ENCODE results near the gene STK24.

STK24 gene

DNA sequence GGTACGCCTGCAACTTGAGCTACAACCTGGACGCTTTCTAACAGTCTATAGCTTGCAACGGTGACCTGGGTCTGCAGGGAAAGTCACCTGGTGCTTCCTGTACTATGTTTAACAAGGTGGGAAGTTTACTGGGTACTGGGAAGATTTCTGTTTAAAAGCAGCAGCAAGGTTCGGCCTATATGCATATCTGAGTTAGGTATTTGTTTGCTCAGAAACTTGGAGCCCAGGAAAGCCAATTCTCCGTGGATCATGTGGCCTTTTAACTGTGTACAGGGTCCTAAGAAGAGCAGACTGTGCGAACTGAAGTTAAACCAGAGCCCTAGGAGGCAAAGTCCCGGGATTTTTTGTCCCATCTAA lies 103.1 kb downstream of the STK24 start:
- DNase-seq (ENCODE audit: low read depth in 2 of 2), result no peak

DNA sequence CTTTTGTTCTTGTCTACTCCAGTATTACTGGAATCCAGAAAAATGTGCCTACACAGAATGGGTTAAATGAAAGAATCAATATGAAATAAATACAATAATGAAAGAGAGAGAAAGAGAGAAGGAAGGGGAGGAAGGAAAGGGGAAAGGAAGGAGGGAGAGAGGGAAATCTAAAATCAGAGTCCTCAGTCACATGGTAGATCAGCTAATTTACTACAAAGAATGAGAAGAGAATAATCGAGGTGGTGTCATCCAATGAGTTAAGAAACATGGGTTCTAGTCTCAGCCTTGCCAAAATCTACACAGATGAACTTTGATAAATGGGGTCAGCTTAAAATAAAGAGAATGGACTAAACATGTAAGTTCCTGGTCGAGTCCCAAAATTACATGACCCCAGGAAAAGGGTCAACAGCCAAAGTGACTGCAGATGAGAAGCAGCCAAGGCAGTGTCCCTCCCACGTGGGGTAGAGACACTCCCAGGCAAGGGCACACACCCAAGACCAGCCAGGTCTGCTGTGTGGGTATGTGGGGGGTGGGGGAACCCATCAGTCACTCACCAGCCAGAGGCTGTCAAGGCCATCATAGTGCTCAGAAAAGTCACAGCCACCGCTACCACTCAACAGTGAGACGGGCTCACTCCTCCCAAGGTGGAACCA lies 103.6 kb downstream of the STK24 start:
- no peak for DNase-seq (ENCODE audit: low read depth in 2 of 2)

DNA sequence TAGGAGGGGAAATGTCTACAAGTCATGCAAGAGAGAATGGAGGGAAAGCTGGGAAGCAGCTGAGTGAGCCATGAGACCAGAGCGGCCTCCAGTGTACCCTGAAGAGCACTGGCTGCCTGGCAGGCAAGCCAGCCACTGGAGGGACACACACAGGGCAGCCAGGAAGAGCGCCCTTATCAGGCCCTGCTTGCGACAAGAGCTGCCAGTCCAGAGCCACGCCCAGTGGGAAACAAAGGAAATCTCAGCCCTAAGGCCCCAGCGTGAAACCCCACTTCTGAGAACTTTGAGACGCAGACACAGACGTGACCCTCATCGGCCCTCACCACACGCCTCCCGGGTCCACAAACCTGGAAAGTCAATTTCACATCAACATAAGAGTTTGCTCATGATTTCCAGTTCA lies 105.0 kb downstream of the STK24 start:
- no peak for DNase-seq (ENCODE audit: low read depth in 2 of 2)

DNA sequence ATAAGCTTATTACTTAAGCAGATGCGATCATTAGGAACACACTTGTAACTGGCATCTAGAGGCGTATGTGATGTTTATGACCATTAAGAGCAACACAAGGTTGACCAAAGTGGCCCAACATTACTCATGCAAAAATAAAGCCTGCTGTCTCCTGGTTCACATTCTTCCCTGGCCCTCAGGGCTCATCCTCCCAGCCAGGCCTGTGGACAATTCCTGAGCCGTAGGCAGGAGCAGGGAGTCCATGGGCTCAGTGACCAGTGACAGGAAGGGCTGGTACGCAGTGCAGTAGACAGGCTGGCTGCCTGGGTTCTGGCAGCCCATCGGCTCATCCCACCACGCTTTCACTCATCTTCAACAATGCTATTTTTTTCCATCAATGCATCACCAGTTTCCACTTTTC lies 106.0 kb downstream of the STK24 start:
- DNase-seq (ENCODE audit: low read depth in 2 of 2), result no peak

DNA sequence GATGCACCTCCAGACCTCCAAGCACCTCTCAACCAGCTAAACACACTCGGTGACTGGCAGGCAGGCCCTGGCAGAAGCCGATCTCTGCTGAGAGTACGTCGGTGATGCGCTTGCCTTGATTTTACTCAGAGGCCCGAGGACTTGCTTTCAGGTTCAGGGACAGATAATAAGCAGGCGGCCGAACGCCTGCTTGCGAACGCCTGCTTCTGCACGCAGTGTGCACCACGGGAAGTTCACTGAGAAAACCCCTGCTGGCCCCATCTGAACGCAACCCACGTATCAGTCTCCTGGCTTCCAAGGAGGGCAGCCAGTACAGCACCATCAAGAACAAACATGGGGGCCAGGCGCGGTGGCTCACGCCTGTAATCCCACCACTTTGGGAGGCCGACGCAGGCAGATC lies 108.0 kb downstream of the STK24 start:
- DNase-seq (ENCODE audit: low read depth in 2 of 2), result no peak

DNA sequence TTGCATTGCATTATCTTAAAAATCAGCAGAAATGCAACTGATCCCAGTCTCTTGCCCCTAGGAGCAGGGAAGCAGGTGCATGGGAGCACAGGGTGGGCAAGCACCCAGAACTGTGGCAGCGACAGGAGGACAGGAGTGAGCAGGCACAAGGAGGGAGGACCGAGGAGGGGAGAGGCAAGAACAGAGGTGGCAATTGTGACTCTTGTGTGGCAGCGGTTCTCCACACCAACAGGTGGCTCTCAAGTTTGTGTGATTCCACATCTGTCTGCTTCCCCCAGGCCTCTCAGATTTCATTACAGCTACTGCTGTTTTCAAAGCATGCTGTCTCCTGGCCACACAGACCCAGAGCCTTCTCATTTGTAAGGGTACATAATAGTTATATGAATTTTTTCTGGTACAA lies 108.5 kb downstream of the STK24 start:
- no peak for DNase-seq (ENCODE audit: low read depth in 2 of 2)

DNA sequence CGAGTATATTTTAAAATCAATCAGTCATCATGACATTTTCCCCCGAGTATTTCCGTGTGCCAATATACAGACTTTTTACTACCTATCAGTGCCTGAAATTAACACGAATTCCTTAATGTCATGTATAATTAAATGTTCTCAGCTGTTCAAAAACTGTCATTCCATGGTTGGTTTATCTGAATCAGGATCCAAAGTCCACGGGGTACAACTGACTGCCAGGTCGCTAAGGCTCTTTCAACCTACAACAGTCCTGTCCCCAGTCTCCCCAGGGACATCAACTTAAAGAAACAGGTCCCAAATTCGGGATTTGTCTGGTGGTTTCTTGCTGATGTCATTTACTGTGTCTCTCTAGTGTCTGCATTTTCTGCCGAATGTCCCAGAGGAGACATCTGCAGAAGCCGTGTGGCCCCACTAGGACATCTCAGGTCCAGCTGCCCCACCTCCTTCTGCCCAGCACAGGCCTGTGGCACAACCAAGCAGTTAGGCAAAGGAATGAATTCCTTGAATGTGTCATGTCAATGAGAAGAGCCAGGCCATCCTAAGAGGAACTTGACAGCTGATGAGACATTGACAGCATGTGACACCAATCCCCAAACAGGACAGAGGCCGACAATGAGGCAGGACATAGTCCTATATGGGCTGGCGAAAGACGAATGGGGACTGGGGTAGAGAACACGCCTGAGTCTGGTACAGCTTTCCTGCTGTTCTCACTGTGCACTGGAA lies 109.5 kb downstream of the STK24 start:
- DNase-seq (ENCODE audit: low read depth in 2 of 2), result no peak

DNA sequence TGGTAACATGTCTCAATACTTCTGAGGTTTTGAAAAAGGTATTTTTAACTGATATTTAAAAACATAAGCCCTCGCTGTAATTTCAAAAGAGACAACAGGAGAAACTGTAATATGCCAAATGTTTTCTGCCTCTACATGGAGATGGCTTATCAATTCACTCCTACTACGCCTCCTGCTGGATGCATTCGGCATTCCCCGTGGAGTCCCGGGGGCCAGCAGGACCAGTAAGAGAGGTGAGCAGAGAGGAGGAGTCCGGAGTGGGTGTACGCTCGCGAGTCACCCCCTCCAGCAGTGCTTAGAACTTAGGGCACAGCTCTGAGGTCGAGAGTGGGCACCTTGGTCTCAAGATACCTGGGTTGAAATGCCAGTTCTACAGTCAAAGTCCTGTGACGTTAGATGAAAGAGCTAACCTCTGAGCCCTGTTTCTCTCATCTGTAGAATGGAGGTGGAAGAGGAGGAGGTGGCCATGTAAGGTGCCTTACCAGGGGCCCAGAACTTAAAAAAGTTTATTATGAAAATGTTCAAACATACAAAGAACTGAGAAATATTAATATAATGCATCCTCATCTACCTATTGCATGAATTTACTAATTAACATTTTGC lies 110.2 kb downstream of the STK24 start:
- DNase-seq (ENCODE audit: low read depth in 2 of 2), result peak in 1 of 2 experiments; percentile 53

DNA sequence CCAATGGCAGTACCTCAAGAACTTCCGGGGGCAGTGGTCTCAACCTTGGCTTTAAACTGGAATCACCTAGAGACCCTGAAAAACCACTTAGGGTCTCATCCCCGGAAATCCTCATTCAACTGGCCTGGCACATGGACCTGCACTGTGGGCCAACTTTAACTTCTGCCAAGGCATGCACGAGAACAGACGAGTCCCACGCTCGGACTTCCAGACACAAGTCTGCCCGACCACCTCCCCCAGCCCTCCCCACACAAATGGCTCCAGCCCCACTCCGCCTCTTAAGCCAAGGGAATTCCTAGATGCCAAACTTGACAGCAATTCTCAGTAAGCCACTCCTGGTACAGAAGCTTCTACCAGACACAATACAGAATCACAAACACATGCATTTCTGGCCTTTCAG lies 114.0 kb downstream of the STK24 start:
- DNase-seq (ENCODE audit: low read depth in 2 of 2), result no peak

DNA sequence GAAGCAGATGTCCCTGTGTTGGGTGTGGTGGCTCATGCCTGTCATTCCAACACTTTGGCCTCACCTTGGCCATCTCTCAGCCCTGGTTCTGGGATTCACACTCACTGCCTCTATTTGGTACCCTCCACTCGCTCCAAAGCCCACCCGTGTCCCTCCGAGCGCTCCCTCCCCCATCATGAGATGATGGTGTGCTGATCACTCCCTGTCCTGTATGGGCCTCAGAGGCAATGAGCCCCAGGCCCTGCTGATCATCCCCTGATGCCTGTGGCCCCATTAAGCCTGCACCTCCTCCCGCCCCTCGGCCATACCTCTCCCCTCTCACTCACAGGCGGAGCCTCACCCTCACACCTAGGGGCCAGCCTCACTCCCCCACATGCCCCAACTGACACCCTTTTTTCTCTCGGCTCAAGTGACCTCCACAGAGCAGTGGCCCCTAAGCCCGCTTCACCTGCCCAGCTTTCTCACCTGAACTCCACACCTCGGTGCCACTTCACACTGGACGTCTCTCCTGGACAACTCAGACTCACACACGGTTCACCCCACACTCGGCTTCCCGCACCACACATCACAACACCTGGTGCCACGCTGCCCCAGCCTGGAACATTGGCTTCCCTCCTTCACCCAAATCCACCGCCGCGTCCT lies 114.5 kb downstream of the STK24 start:
- no peak for DNase-seq (ENCODE audit: low read depth in 2 of 2)

DNA sequence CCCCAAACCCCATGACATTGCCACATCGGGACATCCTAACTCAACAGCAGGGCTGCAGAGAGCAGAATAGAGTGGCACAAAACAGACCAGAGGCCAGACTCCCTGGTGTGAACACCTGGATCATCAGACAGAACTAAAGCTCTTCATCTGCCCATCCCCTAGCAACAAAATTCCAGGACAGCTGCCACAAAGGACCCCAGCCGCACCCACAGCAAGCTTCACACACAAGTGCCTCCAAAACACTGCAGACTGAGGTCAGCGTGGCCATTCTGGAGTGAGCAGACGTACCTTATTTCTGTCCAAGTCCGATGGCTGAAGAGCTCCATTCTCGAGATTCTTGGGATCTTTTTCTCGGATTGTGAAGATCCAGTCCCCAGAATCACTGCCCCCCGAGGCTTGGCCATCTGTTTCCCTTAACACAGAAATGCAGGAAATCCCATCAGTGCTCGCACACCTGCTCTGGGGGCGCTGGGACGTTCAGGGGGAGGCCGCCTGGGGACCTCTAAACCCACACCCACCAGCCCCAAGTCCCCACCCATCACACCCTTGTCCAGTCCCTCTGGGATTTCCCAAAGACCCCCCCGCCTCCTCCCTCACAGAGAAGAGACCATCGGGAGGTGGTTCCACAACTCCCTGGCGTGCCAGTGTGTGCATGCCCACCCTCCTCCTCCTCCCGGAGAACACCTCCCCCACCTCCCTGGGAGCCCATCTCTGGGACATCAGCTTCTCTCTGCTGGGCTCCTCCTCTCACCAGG lies 115.2 kb downstream of the STK24 start:
- no peak for DNase-seq (ENCODE audit: low read depth in 2 of 2)

DNA sequence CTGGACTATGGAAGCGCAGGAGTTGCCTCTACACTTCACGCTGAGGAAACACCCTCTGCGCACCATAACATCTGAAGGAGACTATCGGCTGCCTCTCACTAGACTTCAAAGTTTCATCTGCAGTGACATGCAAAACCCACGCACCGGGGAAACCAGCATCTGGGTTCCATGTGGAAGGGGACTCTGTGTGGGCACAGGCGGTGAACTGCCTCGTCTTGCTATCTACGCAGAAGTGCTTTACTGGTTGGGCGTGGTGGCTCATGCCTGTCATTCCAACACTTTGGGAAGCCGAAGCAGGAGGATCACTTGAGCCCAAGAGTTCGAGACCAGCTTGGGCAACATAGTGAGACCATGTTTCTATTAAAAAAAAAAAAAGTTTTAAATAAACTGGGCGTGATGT lies 116.4 kb downstream of the STK24 start:
- DNase-seq (ENCODE audit: low read depth in 2 of 2), result no peak

DNA sequence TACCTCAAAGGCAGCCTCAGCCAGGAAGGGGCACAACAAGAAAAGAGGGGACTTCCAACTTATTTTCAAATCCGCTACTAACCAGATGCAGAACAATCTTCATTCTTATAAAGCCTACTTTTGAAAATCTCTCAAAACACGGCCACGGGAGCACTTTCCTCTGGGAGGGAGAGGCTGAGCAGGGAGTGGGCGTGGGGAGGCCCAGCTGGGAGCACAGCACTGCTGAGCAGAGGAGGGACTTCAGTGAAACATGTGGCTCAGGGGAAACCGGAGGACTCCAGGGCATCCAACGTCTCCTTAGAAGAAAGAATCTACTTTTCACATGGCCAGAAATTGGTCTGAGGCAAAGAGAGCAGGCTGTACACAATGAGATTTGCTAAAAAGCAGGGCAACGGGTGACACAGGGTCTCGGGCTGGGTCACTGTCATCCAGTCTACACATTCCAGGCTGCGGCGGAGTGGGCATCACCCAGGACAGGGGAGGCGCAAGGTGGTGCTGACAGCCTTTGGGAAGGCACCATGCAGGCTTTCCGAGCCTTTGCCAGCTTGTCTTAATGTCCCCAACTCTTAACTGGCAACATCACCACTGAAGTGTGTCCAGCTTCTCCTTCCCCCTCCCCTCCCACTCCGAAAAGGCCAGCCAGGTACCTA lies 117.1 kb downstream of the STK24 start:
- no peak for DNase-seq (ENCODE audit: low read depth in 2 of 2)

DNA sequence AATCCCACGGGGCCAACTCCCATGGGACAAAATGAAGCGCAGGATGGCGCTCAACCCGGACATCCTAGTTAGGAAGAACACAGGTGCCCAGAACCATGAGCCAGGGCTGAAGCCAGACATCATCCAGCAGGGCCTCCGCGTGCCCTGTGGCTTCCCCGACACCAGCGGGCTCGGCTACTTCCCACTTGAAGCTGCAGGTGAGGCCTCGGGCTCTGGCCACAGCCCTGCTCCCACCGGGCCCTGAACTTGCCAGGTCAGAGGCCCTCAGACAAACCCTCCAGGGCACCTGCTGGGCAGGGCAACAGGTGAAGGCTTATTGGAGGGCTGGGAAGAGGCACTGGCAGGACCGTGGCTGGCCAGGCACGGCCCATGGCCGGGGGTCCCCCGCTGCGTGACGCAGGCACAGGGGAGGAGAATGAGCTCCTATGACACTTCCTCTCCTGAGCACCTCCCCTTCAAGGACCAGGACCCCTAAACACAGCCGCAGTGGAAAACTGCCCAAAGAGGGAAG lies 117.7 kb downstream of the STK24 start:
- DNase-seq (ENCODE audit: low read depth in 2 of 2), result no peak

DNA sequence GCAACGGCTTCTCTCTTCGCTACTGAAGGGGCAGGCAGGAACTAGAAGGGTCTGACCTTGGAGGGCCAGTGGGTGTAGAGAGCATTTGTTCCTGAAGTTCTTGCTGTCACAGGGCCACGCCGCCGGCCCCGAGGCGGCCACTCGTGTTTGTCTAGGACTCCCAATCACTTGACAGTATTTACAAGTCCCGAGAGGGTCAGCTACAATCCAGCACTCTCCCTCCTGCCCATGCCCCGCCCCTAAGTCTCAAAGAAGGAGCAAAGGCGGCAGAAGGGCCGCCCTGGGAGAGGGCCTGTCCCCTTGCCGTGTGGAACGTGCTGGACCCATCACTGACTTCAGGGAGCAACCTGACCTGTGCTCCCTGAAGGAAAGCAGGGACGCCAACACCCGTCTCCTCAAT lies 118.5 kb downstream of the STK24 start:
- DNase-seq (ENCODE audit: low read depth in 2 of 2), result no peak

DNA sequence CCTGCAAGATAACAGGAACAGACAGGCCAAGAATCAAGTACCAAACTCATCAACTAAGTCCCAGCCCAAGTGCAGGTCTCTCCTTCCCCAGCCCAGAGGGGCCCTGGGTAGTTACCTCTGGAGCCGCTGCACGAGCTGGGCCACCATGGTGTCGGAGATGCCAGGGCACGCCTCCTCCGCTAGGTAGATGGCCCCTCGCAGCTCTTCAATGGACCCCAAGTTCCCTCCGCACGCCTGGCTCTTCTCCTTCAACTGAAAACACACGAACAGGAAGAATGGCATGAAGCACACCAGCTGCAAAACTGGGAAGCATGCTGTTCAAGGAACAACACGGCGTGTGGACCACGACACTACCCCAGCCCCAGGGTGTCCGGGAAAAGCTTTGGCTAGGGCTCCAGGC lies 119.9 kb downstream of the STK24 start:
- no peak for DNase-seq (ENCODE audit: low read depth in 2 of 2)

DNA sequence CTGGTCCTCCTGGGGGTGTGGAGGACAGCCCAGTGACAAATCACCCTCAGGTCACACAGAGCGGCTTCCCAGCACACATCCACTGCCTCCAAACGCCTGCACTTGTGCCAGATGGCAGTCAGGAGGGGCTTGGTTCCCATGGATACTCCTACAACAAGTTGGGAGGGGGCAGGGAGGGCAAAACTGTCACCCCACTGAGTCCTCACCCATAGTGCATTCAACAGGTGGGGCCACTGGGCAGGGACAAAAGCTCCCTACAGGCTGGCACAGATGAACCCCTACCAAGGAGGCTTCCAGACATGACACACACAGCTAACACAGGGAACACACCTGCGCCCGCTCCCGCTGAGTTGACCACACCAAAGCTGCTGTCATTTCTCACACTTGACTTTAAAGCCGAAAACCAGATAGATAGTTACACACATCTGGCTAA lies 120.5 kb downstream of the STK24 start:
- DNase-seq (ENCODE audit: low read depth in 2 of 2), result no peak

DNA sequence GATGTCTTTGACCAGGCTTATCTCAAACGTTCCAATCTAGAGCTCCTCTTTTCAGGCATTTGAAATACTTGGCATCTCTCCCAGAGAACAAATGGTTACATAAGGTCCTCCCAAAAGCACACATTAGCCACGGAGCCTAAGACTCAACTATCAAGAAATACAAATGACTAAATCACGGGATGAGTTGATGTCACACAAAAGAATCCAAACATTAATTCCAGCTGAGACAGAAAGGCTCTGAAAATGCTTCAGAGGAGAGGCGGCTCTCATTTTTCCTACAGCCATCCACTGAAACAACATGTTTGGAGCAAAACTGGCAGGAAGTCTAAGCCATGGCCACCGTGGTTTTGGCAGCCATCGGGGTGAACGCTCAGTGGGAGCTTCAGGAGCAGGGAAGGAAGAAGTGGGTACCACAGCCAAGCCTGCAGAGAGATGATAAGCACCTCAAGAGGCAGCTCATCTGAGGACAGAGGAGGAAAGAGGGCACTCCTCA lies 122.5 kb downstream of the STK24 start:
- no peak for DNase-seq (ENCODE audit: low read depth in 2 of 2)

DNA sequence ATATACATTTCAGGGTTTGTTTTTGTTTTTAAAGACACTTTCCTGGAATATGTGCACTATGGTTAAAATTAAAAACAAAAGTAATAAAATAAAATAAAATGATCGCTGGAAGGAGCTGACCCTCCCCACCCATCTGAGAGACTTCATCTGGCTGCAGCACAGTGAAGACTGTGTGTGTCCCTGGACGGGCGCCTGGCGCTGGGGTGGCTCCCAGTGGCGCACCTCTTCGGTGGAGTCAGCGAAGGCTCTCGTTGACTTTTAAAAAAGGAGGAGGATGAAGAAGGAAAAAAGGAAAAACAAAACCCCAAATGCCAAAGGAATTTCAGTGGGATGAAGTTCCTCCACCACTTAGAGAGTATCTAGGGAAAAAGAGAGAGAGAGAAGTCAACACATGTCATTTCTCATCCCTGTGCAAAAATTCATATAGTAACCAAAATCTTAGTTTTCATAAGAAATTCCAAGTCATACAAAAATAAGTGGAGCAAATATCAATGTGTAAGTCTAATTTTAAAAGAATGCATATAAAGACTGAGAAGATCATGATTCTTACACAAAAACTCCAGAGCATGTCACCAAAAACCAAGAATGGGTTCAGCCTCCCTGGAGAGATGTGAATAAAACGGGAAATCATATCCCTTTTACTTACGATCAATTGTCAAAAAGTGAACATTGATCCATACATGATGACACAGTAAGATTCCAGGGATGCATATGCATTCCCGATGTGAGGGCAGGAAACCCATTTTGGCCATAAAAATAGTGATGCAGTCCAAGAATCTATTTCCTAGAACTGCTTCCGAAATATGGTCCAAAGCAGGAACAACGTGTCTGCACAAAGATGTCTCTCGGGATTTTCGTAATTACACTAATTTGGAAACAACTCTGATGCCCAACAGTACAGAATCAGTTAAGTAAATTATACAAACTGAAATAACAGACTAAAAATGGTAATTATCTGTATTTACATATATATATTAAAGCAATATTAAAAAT lies 123.8 kb downstream of the STK24 start:
- no peak for DNase-seq (ENCODE audit: low read depth in 2 of 2)

Data from stimulated activated CD4-positive, alpha-beta T cell treated with anti-CD3 and anti-CD28 coated beads, Interleukin-12 subunit alpha, Interleukin-12 subunit beta, amount 100 ng/mL, for 24 hours (primary cell).